Body of pancreas (tissue), 4 donors: ENCODE results near the gene BTBD9. TPM values are rescaled to one million over a fixed set of nuclear protein-coding genes. Genes with fewer than 3 reads are reported as not detected.

Experiments
- ATAC-seq: fragments of 150-250 bp; one replicate; pipeline ENCODE4 v1.9.1; 2016
- DNase-seq, 4 donors: peaks; one replicate each; pipeline ENCODE4 v3.0.0-alpha.2; 2019
- H3K27ac ChIP-seq, 4 donors: fragments of 200-600 bp; sonication (generic); 1 replicate in 3 of 4; 2 replicates in 1 of 4; pipeline versions ENCODE4 v1.5.1 to v1.6.1; 2016 to 2019; ENCODE audit warnings: mild to moderate bottlenecking in 1 of 4, mixed read lengths in 1 of 4, moderate library complexity in 1 of 4
- H3K27me3 ChIP-seq, 2 donors: fragments of 200-600 bp; sonication (generic); one replicate each; pipeline ENCODE4 v1.6.0; 2016; ENCODE audit warnings: mild to moderate bottlenecking in 1 of 2
- H3K36me3 ChIP-seq, 2 donors: fragments of 200-600 bp; sonication (generic); replicated peaks in 1 of 2; 2 replicates each; pipeline ENCODE4 v1.5.1; 2016; ENCODE audit warnings: low read depth in 2 of 2; ENCODE audit not compliant: insufficient read depth in 1 of 2
- H3K4me1 ChIP-seq: fragments of 200-600 bp; sonication (generic); one replicate; pipeline ENCODE4 v1.6.0; 2016
- H3K4me3 ChIP-seq, 2 donors: fragments of 200-600 bp; sonication (generic); 1 replicate in 1 of 2; 2 replicates in 1 of 2; pipeline ENCODE4 v1.5.1; 2016 to 2019
- H3K9me3 ChIP-seq, 3 donors: fragments of 200-600 bp; sonication (generic); 1 replicate in 2 of 3; 2 replicates in 1 of 3; pipeline ENCODE4 v1.5.1; 2016
- POLR2A ChIP-seq, 3 donors: fragments of 450-650 bp; IDR thresholded peaks; one replicate each; pipeline ENCODE4 v1.6.1; 2016; ENCODE audit warnings: antibody characterized with exemption in 3 of 3, mild to moderate bottlenecking in 2 of 3
- WGBS, 2 donors: methylation state at CpG; one replicate each; pipeline ENCODE4 v1.1.5; 2017; 5-methylcytosine and 5-hydroxymethylcytosine counted together
- intact Hi-C: fragments of 100-400 bp; cut with DNase I; formaldehyde crosslinking; loops from one replicate; pipeline ENCODE4 v1.15.1; 2023
- total RNA-seq, 2 donors: library from RNA; depleted of rRNA; stranded (reverse); fragments of >200 nt; gene quantifications; one replicate each; pipeline ENCODE4 v1.1.0, GENCODE V29; 2016
- TF ChIP-seq, protein P1 (sequence below), 7 experiments: fragments of 450-650 bp in 4 of 7; fragments of 200-600 bp in 3 of 7; sonication (generic) in 3 of 7; IDR thresholded peaks; one replicate each; pipeline ENCODE4 v1.5.1; 2016 to 2019; ENCODE audit warnings: antibody characterized with exemption in 7 of 7

Gene BTBD9
- total RNA-seq, 2 donors from 2014 or later: 11.9 to 29.3 TPM

DNA sequence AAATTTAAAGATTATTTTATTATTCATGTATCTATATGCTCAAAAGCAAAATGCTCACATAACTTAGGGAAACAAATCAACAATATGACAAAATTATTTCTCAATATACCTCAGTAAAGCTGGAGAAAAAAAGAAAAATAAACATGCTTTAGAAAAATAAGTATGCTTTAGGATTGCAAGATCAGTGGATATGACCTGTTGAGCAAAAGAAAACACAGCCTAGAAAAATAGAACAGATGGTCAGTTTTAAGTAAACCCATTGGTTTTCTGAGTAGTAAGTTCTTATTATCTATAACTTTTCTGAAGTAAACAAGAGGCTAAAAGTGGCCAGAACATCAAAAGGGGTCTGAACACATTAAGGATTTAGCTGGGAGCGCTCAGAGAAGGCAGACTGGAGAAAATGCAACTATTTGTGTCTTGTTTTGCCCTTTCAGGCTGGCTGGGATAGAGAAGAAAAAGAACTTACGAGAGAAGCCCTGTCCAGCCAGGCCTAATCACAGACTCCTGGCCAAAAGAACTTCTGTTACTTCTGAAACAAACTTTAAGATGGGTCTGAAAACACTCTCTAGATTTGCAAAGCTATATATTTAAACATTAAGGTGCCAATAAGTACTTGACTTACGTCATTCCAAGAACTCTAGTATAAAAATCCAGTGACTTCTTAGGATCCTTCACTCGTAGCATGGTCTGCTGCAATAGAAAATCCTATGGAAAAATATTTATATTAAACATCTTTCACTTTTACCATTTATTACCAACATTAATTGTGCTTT lies 46.7 kb upstream of the BTBD9 start:
- no peak for TF ChIP-seq POLR2A (IDR thresholded peaks at IDR 0.05)
- TF ChIP-seq, protein P1, sequence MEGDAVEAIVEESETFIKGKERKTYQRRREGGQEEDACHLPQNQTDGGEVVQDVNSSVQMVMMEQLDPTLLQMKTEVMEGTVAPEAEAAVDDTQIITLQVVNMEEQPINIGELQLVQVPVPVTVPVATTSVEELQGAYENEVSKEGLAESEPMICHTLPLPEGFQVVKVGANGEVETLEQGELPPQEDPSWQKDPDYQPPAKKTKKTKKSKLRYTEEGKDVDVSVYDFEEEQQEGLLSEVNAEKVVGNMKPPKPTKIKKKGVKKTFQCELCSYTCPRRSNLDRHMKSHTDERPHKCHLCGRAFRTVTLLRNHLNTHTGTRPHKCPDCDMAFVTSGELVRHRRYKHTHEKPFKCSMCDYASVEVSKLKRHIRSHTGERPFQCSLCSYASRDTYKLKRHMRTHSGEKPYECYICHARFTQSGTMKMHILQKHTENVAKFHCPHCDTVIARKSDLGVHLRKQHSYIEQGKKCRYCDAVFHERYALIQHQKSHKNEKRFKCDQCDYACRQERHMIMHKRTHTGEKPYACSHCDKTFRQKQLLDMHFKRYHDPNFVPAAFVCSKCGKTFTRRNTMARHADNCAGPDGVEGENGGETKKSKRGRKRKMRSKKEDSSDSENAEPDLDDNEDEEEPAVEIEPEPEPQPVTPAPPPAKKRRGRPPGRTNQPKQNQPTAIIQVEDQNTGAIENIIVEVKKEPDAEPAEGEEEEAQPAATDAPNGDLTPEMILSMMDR (IDR thresholded peaks at IDR 0.05): no peak
- 71 to 83% methylated on average over 4 of the region's 4 CpGs for WGBS, 2 donors

DNA sequence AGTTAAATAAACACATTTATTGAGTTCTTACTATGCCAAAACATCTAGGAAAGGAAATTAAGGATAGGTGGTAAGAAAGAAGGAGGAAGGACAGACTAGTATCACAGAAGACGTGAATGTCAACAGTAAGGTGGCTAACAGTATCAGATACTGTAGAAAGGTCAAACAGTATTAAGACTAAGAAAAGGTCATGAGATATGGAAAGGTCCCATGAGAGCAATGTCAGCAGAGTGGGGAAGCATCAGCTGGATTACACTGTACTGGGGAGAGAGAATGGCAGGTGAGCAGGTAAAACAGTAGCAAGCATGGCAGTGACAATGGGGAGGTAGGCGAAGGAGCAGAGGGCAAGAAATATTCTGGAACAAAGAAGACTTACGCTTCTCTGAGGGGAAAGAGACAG lies 45.2 kb upstream of the BTBD9 start:
- 80 to 81% methylated on average over 3 of the region's 3 CpGs for WGBS, 2 donors

More for the DNA sequence above, 46.7 kb upstream of the BTBD9 start:
- ATAC-seq (no peak), DNase-seq (no peak)
- no peak overlapping the region for H3K4me3 ChIP-seq
- no peaks in the 10 kb centered on the region for H3K27me3 ChIP-seq
- peaks cover 0 to 4% of the 10 kb centered on the region in 2 donors for H3K36me3 ChIP-seq
- intact Hi-C loops: no loop called here
- H3K4me1 ChIP-seq: peaks cover 14% of the 10 kb centered on the region
- peak overlapping the region in 1 of 4 donors; percentile 6 for H3K27ac ChIP-seq
- H3K9me3 ChIP-seq: no peaks in the 10 kb centered on the region

DNA sequence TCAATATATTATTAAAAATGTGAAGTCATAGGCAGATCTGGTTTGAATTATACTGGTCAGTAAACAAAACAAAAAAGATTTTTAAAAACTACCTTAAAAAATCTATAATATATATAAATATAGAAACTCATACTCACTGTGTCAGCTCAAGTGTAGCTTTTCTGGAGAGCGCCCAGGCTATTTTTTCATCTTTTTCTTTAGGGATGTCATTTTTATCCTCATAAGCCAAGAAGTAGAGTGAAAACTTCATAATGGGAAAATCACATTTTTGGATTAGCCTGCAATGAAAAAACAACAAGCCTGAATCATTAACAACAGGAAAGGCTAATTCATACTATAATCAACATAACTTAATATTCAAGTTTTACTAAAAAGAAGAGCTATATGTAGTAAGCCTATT lies 44.5 kb upstream of the BTBD9 start:
- Histone ChIP-seq H3K4me1 (peaks cover 14% of the 10 kb centered on the region), H3K27ac (no peak overlapping the region), H3K9me3 (no peaks in the 10 kb centered on the region), H3K4me3 (no peak overlapping the region), H3K27me3 (no peaks in the 10 kb centered on the region), H3K36me3 (peaks cover 0 to 4% of the 10 kb centered on the region in 2 donors)
- ATAC-seq (no peak), DNase-seq (no peak)
- intact Hi-C loops: no loop called here
- 96 to 100% methylated on average over 1 of the region's 1 CpG for WGBS, 2 donors
- no peak for TF ChIP-seq POLR2A (IDR thresholded peaks at IDR 0.05)
- TF ChIP-seq, protein P1 (IDR thresholded peaks at IDR 0.05): no peak

More for the DNA sequence above, 45.2 kb upstream of the BTBD9 start:
- no peaks in the 10 kb centered on the region for H3K27me3 ChIP-seq
- ATAC-seq: no peak
- H3K9me3 ChIP-seq: no peaks in the 10 kb centered on the region
- peaks cover 0 to 4% of the 10 kb centered on the region in 2 donors for H3K36me3 ChIP-seq
- peaks cover 14% of the 10 kb centered on the region for H3K4me1 ChIP-seq
- TF ChIP-seq POLR2A (IDR thresholded peaks at IDR 0.05): no peak
- TF ChIP-seq, protein P1 (IDR thresholded peaks at IDR 0.05): no peak
- no peak overlapping the region for H3K27ac ChIP-seq
- intact Hi-C loops: no loop called here
- H3K4me3 ChIP-seq: no peak overlapping the region
- no peak for DNase-seq

DNA sequence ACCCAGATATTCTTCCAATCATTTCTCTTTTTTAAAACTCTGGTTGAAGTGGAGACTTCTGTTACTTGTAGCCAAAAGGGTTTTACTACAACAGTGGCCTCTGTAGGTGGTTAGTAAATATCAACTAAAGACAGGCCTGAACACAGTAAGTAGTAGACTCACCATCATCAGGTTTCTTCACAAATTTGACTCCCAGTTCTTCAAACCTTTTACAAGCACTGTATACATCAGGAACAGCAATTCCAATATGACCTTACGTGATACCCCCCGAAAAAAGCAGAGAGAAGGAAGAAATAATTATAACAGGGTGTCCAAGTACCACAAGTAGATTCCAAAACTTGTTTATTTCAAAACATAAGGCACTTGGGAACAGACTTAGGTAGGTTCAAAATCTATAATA lies 42.1 kb upstream of the BTBD9 start:
- ATAC-seq (no peak), DNase-seq (no peak)
- no peak for TF ChIP-seq POLR2A (IDR thresholded peaks at IDR 0.05)
- TF ChIP-seq, protein P1 (IDR thresholded peaks at IDR 0.05): no peak
- Histone ChIP-seq H3K9me3 (no peaks in the 10 kb centered on the region), H3K4me3 (no peak overlapping the region), H3K27ac (no peak overlapping the region), H3K27me3 (no peaks in the 10 kb centered on the region), H3K4me1 (peaks cover 13% of the 10 kb centered on the region), H3K36me3 (peaks cover 0 to 4% of the 10 kb centered on the region in 2 donors)
- WGBS, 2 donors: 95 to 97% methylated on average over 2 of the region's 2 CpGs
- intact Hi-C loops: no loop called here

DNA sequence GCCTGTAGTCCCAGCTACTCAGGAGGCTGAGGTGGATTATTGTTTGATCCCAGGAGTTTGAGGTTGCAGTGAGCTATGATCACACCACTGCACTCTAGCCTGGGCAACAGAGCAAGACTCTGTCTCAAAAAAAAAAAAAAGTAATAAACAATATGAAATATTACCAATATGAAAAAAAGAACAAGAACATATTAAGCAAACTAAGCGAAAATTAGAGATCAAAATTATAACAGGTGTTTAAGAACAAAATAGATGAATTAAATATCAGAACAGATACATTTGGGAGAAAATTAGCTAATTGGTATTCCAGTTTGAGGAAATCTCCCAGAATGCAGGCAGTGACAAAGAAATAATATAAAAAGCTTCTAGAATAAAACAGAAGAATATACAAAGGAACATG lies 39.9 kb upstream of the BTBD9 start:
- Histone ChIP-seq H3K27me3 (no peaks in the 10 kb centered on the region), H3K9me3 (no peaks in the 10 kb centered on the region), H3K36me3 (peaks cover 0 to 4% of the 10 kb centered on the region in 2 donors), H3K4me3 (no peak overlapping the region), H3K4me1 (peaks cover 14% of the 10 kb centered on the region), H3K27ac (no peak overlapping the region)
- TF ChIP-seq POLR2A (IDR thresholded peaks at IDR 0.05): no peak
- ATAC-seq: no peak
- 93 to 95% methylated on average over 1 of the region's 1 CpG for WGBS, 2 donors
- DNase-seq: no peak
- intact Hi-C loops: no loop called here
